Stimulated activated CD8-positive, alpha-beta memory T cell treated with anti-CD3 and anti-CD28 coated beads, Interleukin-12 subunit alpha, Interleukin-12 subunit beta, amount 100 ng/mL, for 24 hours (primary cell): ENCODE data around the gene RNLS.
"Not testable (repeated sequence)": the region's sequence is repeated elsewhere in the genome, so short reads cannot be mapped to it uniquely, and the experiment has no call there.

Source experiments
- DNase-seq: peaks from one replicate; pipeline ENCODE4 v3.0.0-alpha.2; 2020; ENCODE audit errors: extremely low read depth

Gene RNLS

GRCh38 chr10:88523739-88524400 lies 59.2 kb downstream of the RNLS start:
- no peak for DNase-seq

- DNase-seq: no peak
Measured at GRCh38 chr10:88522715-88523114, 60.4 kb downstream of the RNLS start.

GRCh38 chr10:88521791-88522190 lies 61.3 kb downstream of the RNLS start:
- DNase-seq: no peak

GRCh38 chr10:88515235-88515634 lies 67.9 kb downstream of the RNLS start:
- no peak for DNase-seq

GRCh38 chr10:88512599-88512998 lies 70.5 kb downstream of the RNLS start:
- no peak for DNase-seq

GRCh38 chr10:88508796-88509195 lies 74.3 kb downstream of the RNLS start:
- no peak for DNase-seq

- DNase-seq: no peak
Measured at GRCh38 chr10:88507826-88508453, 75.2 kb downstream of the RNLS start.

GRCh38 chr10:88507404-88507803 lies 75.7 kb downstream of the RNLS start:
- DNase-seq: no peak

GRCh38 chr10:88505680-88506215 lies 77.4 kb downstream of the RNLS start:
- DNase-seq: no peak

GRCh38 chr10:88505265-88505664 lies 77.9 kb downstream of the RNLS start:
- no peak for DNase-seq

- no peak for DNase-seq
Measured at GRCh38 chr10:88500656-88501055, 82.5 kb downstream of the RNLS start.

- no peak for DNase-seq
Measured at GRCh38 chr10:88499569-88500470, 83.3 kb downstream of the RNLS start.

- DNase-seq: no peak
Measured at GRCh38 chr10:88497913-88498312, 85.2 kb downstream of the RNLS start.

- no peak for DNase-seq
Measured at GRCh38 chr10:88494537-88494936, 88.6 kb downstream of the RNLS start.

GRCh38 chr10:88493691-88494483 lies 89.2 kb downstream of the RNLS start:
- DNase-seq: no peak

- no peak for DNase-seq
Measured at GRCh38 chr10:88491314-88491713, 91.8 kb downstream of the RNLS start.

- no peak for DNase-seq
Measured at GRCh38 chr10:88490231-88490980, 92.7 kb downstream of the RNLS start.

GRCh38 chr10:88489107-88489506 lies 94.0 kb downstream of the RNLS start:
- no peak for DNase-seq

GRCh38 chr10:88486816-88487215 lies 96.3 kb downstream of the RNLS start:
- DNase-seq: not testable (repeated sequence)

GRCh38 chr10:88482220-88482619 lies 100.9 kb downstream of the RNLS start:
- no peak for DNase-seq

GRCh38 chr10:88478256-88478655 lies 104.9 kb downstream of the RNLS start:
- DNase-seq: no peak
